Lower leg skin (tissue), 3 donors: ENCODE data around the gene ZCCHC7.

Experiments
- POLR2A ChIP-seq, 2 donors: fragments of 450-650 bp; IDR thresholded peaks; one replicate each; pipeline ENCODE4 v1.6.1; 2016 to 2017; ENCODE audit warnings: antibody characterized with exemption in 2 of 2, mild to moderate bottlenecking in 1 of 2, moderate library complexity in 1 of 2
- TF ChIP-seq, protein P1 (sequence below), 3 donors: fragments of 450-650 bp; IDR thresholded peaks; one replicate each; pipeline ENCODE4 v1.5.1; 2016; ENCODE audit warnings: antibody characterized with exemption in 3 of 3, mild to moderate bottlenecking in 3 of 3, moderate library complexity in 2 of 3

GRCh38 chr9:37348917-37349316, 228.5 kb downstream of the ZCCHC7 start:
- TF ChIP-seq, protein P1, sequence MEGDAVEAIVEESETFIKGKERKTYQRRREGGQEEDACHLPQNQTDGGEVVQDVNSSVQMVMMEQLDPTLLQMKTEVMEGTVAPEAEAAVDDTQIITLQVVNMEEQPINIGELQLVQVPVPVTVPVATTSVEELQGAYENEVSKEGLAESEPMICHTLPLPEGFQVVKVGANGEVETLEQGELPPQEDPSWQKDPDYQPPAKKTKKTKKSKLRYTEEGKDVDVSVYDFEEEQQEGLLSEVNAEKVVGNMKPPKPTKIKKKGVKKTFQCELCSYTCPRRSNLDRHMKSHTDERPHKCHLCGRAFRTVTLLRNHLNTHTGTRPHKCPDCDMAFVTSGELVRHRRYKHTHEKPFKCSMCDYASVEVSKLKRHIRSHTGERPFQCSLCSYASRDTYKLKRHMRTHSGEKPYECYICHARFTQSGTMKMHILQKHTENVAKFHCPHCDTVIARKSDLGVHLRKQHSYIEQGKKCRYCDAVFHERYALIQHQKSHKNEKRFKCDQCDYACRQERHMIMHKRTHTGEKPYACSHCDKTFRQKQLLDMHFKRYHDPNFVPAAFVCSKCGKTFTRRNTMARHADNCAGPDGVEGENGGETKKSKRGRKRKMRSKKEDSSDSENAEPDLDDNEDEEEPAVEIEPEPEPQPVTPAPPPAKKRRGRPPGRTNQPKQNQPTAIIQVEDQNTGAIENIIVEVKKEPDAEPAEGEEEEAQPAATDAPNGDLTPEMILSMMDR (IDR thresholded peaks at IDR 0.05): no peak
- TF ChIP-seq POLR2A (IDR thresholded peaks at IDR 0.05): no peak
